Dermis microvascular lymphatic vessel endothelial cell (primary cell): ENCODE results near the gene ERN1. TPM values are rescaled to one million over a fixed set of nuclear protein-coding genes. Genes with fewer than 3 reads are reported as not detected.
"Not testable (repeated sequence)": the region's sequence is repeated elsewhere in the genome, so short reads cannot be mapped to it uniquely, and the experiment has no call there.

Experiments used
- DNase-seq, 2 donors: peaks; one replicate each; pipeline versions ENCODE4 v3.0.0 to v3.0.0-alpha.2; 2010; ENCODE audit warnings: low read depth in 2 of 2
- total RNA-seq: library from RNA; depleted of rRNA; stranded (reverse); fragments of >200 nt; gene quantifications from 2 replicates; pipeline ENCODE4 v1.2.1, GENCODE V29; 2014

The ERN1 gene
- total RNA-seq, 1 donor from 2014 or later, result 5.6 TPM

GRCh38 chr17:64032081-64032480 is 97.9 kb downstream of the ERN1 start:
- no peak for DNase-seq

DNA sequence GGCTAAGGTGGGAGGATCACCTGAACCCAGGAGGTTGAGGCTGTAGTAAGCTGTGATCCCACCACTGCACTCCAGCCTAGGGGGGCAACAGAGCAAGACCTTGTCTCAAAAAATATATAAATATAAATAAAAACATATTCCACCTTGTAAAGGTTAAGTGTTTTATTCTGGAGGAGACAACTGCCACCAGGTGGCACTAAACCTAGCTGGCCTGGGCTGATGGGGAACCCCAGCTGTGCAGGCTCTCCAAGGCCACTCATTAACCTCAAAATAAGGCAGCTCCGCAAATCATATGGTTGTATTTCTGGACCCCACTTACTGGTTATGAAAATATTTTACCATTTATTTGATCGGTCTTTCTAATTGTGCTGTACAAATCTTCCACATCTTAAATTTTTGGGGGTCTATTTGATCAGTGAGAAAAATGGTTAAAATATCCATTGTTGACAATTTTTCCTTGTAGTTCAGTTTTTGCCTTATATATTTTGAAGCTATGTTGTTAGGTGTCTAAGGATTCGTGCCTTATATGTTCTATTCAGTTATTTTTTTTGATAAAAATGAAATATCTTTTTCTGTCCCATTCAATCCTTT is 101.0 kb downstream of the ERN1 start:
- peak; percentile 42 to 76 for DNase-seq

GRCh38 chr17:64025732-64026294 is 104.1 kb downstream of the ERN1 start:
- DNase-seq, result peak; percentile 41 to 81

DNA sequence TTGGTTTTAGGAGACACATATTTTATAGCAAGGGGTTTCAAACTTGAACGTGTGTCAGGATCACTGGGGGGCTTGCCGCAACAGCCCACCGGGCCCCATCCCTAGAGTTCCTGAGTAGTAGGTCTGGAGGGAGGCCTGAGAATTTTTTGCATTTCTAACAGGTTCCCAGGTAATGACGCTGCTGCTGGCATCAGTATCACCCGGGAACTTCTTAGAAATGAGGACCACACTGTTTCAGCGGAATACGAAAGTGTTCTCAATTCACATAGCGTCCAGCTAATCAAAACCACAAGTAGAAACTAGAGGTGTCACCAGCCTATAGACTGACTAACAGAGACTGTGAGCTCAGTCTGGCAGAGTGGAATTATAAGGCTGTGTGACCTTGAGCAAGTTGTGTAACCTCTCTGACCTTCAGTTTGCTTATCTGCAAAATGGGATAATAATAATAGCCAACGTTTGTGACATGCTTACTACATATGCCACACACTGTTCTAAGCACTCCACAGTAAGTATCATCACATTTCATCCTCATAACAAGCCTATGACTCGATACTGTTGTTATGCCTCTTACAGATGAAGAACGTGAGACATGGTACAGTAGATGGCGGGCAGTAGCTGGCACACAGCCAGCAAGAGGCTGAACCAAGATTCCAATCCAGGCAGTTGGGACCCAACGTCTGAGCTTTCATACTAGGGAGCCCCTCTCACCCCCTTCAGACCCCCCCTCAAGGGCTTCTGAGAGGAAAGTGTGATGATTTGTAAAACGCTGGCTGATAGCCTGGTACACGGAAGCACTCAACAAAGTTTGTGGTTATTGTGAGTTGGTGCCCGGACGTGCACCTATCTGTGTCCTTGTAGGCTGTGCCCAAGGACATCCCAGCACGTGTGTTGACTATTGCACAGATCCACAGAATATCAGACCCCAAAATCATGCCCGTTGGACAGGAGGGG is 104.9 kb downstream of the ERN1 start:
- no peak for DNase-seq

GRCh38 chr17:64024215-64024654 is 105.7 kb downstream of the ERN1 start:
- peak in 1 of 2 donors; percentile 46 for DNase-seq

GRCh38 chr17:64022611-64023063 is 107.3 kb downstream of the ERN1 start:
- no peak for DNase-seq

DNA sequence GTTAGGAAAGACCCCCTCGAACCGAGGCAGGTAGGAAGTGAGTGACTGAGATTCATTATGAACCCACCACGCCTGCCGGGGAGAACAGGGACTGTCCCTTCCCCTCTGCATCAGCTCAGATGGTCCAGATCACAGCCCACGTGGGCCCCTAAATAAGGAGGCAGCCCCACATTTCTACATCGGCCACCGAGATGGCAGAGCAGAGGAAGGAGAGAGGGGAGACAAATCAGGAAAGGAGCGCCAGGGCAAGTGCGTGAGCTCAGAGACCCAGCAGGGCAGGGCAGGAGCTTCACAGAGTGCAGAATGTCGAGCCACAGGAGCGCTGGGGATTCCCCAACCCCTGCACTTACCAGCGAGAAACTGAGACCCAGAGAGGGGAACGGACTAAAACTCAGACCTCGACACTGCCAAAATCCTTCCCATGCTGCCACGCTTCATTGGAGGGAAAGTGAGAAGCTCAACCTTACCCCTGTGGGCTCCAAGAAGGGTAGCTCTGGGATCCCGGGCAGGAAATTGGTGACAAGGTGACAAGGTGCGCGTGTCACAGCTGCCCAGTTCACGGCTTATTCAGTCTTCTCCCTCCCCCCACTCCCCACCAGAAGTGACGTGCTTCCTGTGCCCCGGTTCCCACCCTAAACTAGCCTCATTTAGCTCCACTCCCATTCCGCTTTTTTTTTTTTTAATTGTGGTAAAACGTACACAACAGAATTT is 109.7 kb downstream of the ERN1 start, which contains the start of gene ICAM2:
TSS of gene ICAM2 (minus strand) at position 578 of the 711 bp plus-strand sequence. CDS start 13,942 bp downstream, outside the sequence.
- DNase-seq, result peak; percentile 80 to 91

- not testable (repeated sequence) for DNase-seq
Measured at GRCh38 chr17:64019551-64019961, 110.4 kb downstream of the ERN1 start.

DNA sequence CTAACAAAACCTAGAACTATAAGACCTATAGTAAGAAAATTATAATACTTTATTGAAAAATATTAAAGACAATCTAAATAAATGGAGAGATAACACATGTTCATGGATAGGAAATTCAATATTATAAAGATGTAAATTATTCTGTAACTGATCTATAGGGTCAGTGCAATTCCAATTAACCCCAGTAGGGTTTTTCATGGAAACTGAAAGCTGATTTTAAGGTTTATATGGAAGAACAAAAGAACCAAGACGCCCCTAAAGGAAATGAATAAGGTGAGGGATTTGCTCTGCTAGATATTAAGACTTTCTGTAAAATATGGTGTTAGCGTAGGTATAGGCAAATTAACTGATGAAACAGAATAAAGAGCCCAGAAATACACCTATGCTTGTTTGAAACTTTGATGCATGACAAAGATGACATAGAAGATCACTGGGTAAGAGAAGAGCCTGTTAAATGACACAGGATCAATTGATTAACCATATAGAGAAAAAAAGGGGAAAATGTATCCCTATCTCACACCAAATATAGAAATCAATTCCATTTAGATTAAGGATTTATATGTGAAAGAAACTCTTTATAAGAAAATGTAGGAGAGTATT is 112.5 kb downstream of the ERN1 start:
- no peak for DNase-seq

- peak in 1 of 2 donors; percentile 59 for DNase-seq
Measured at GRCh38 chr17:64016974-64017373, 113.0 kb downstream of the ERN1 start.

- peak in 1 of 2 donors; percentile 53 for DNase-seq
Measured at GRCh38 chr17:64016231-64016784, 113.6 kb downstream of the ERN1 start.

GRCh38 chr17:64015447-64015846 is 114.5 kb downstream of the ERN1 start:
- DNase-seq, result no peak

DNA sequence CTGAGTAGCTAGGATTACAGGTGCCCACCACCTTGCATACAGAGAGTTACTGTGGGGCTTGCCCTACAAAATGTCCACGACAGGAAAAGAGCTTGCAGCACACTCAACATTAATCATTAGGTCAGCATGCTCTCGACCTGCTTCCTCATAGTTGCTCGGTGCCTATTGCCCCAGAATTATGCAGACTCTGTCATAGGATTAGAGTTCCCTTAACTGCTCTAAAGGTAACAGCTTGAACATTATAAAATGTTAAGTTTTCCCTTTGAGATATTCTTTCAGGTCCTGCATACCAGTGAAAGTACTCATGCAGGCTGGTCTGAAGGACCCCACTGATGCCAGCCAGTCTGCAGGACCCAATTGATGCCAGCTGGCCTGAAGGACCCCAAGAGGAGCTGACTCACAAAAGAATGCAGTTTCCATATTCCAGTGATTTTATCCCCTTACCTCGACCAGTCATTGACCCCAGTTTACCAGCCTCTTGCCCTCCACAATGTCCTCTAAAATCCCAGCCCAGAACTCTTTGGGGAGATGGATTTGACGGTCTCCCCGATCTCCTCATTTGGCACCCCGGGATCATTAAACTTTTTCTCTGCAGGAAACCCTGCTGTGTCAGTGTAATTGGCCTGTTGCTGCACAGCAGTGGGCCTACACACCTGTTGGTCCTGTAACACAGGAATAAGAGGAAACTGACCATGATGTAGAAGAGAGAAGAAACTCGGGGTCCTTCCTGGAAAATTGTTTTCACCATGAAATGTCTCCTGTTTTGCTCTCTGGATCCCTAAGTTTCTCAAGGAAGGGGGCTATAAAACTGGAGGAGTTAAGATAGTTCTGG is 120.2 kb downstream of the ERN1 start:
- DNase-seq, result peak in 1 of 2 donors; percentile 60

DNA sequence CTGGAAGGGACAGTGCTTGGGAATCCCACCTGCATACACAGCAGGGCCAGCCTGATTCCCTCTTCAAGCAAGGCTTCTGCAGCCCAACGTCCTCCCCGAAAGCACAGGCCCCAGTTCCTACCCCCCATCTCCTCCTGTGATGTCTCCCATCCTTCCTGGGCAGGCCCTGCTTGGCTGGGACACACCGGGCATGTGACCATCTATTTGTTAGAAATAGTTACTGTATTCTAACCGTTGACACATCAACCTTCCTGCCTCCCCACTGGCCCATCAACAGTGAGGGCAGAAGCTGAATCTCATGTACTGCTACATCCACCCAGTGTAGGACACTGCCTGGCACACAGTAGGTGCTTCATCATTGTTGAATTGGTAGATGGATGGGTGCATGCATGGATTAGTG is 121.1 kb downstream of the ERN1 start:
- DNase-seq, result peak; percentile 49 to 65

- DNase-seq, result no peak
Measured at GRCh38 chr17:64008346-64008745, 121.6 kb downstream of the ERN1 start.

- peak in 1 of 2 donors; percentile 75 for DNase-seq
Measured at GRCh38 chr17:64007838-64008282, 122.1 kb downstream of the ERN1 start.

GRCh38 chr17:64007089-64007837 is 122.7 kb downstream of the ERN1 start:
- not testable (repeated sequence) for DNase-seq

DNA sequence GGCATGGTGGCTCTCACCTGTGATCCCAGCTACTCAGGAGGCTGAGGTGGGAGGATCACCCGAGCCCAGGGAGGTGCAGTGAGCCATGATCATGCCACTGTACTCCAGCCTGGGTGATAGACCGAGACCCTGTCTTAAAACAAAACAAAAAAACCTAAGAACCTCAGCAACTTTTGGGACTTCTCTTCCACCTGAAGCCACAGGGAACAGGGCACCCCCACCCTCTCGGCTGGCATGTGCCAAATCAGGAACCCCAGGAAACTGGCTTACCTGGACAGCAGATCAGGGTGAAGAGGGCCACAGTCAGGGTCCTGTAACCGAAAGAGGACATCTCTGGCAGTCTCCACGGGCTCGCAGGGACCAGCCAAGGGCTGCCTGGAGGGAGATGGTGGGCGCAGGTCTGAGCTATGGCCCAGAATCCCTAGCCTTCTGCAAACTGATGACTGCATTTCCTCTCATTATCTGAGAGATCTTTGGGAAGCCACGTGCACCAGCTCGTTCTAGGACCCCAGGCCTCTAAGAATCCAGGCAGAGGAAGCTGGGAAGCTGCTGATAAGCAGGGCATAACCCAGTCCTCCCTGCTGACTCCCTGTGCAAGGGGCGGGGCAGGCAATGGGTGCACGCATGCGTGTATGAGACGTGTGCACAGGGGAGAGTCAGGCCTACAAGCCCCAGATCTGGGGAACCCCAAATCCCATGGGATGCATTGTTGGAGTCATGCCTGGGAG is 123.4 kb downstream of the ERN1 start:
- peak; percentile 76 to 98 for DNase-seq
